MM.1S (cell line): ENCODE data around the gene LAD1.

Experiments used
- DNase-seq: peaks from one replicate; pipeline ENCODE4 v3.0.0-alpha.2; 2015
- H2AFZ ChIP-seq: fragments of 300-600 bp; sonication (generic); 2 replicates; pipeline ENCODE4 v1.6.0; 2016; ENCODE audit warnings: antibody characterized with exemption, low read length
- H3F3A ChIP-seq: fragments of 300-600 bp; sonication (generic); 2 replicates; pipeline ENCODE4 v1.6.1; 2016; ENCODE audit warnings: mild to moderate bottlenecking, antibody characterized with exemption, low read length, moderate library complexity, mixed read lengths; ENCODE audit not compliant: insufficient read depth
- H3K27ac ChIP-seq: fragments of 300-600 bp; sonication (generic); 2 replicates; pipeline ENCODE4 v1.5.1; 2016; ENCODE audit warnings: mild to moderate bottlenecking, low read length
- H3K27me3 ChIP-seq: fragments of 300-600 bp; sonication (generic); replicated peaks from 2 replicates; pipeline ENCODE4 v1.6.0; 2016; ENCODE audit warnings: low read length; ENCODE audit not compliant: insufficient read depth
- H3K36me3 ChIP-seq: fragments of 300-600 bp; sonication (generic); replicated peaks from 2 replicates; pipeline ENCODE4 v1.6.1; 2016; ENCODE audit warnings: mild to moderate bottlenecking, low read length, mixed read lengths; ENCODE audit not compliant: insufficient read depth
- H3K4me1 ChIP-seq: fragments of 300-600 bp; sonication (generic); 2 replicates; pipeline ENCODE4 v1.6.1; 2016; ENCODE audit warnings: low read length, mixed read lengths
- H3K4me2 ChIP-seq: fragments of 300-600 bp; sonication (generic); 2 replicates; pipeline ENCODE4 v1.6.0; 2016; ENCODE audit warnings: low read depth, low read length
- H3K4me3 ChIP-seq: fragments of 300-600 bp; sonication (generic); 2 replicates; pipeline ENCODE4 v1.5.1; 2016; ENCODE audit warnings: low read length, mixed read lengths
- H3K79me2 ChIP-seq: fragments of 300-600 bp; sonication (generic); 2 replicates; pipeline ENCODE4 v1.6.1; 2016; ENCODE audit warnings: mixed run types, low read length, mixed read lengths
- H3K9ac ChIP-seq: fragments of 300-600 bp; sonication (generic); 2 replicates; pipeline ENCODE4 v1.6.1; 2016; ENCODE audit warnings: low read length, mixed read lengths
- H3K9me2 ChIP-seq: fragments of 300-600 bp; sonication (generic); replicated peaks from 2 replicates; pipeline ENCODE4 v1.6.1; 2016; ENCODE audit warnings: mild to moderate bottlenecking, low read length, mixed read lengths; ENCODE audit not compliant: insufficient read depth
- H3K9me3 ChIP-seq: fragments of 300-600 bp; sonication (generic); replicated peaks from 2 replicates; pipeline ENCODE4 v1.6.1; 2016; ENCODE audit warnings: mild to moderate bottlenecking, low read length, mixed read lengths; ENCODE audit not compliant: insufficient read depth
- H4K20me1 ChIP-seq: fragments of 300-600 bp; sonication (generic); 2 replicates; pipeline ENCODE4 v1.6.1; 2016; ENCODE audit warnings: mild to moderate bottlenecking, low read length, moderate library complexity, mixed read lengths; ENCODE audit not compliant: insufficient read depth
- CTCF ChIP-seq: fragments of 300-600 bp; sonication (generic); IDR thresholded peaks from 2 replicates; pipeline ENCODE4 v1.5.1; 2016; ENCODE audit warnings: antibody characterized with exemption, low read length, mixed read lengths
- EZH2 ChIP-seq: fragments of 300-600 bp; sonication (generic); optimal IDR thresholded peaks from 2 replicates; pipeline ENCODE3; 2017; ENCODE audit warnings: low read depth, mild to moderate bottlenecking, antibody characterized with exemption, low read length, mixed read lengths
- EZH2phosphoT487 ChIP-seq: fragments of 300-600 bp; sonication (generic); IDR thresholded peaks from 2 replicates; pipeline ENCODE4 v1.6.1; 2018; ENCODE audit warnings: antibody characterized with exemption, low read length

Gene LAD1

GRCh38 chr1:201424146-201424545, 25.0 kb upstream of the LAD1 start:
- Histone ChIP-seq H3K9me3 (no peaks in the 10 kb centered on the region), H3F3A (no peaks in the 10 kb centered on the region), H3K79me2 (no peaks in the 10 kb centered on the region), H3K9me2 (no peaks in the 10 kb centered on the region), H3K4me3 (no peak overlapping the region), H4K20me1 (no peaks in the 10 kb centered on the region), H3K4me2 (no peak overlapping the region), H3K9ac (no peak overlapping the region), H3K27ac (no peak overlapping the region), H2AFZ (no peak overlapping the region), H3K36me3 (no peaks in the 10 kb centered on the region), H3K4me1 (no peaks in the 10 kb centered on the region), H3K27me3 (peaks cover 14% of the 10 kb centered on the region)
- TF ChIP-seq EZH2 (no peak), CTCF (no peak), EZH2phosphoT487 (no peak)
- DNase-seq: no peak

- no peaks in the 10 kb centered on the region for H4K20me1 ChIP-seq
- H3K4me3 ChIP-seq: no peak overlapping the region
- H3K36me3 ChIP-seq: no peaks in the 10 kb centered on the region
- H3K9me2 ChIP-seq: no peaks in the 10 kb centered on the region
- no peaks in the 10 kb centered on the region for H3K79me2 ChIP-seq
- no peak overlapping the region for H3K9ac ChIP-seq
- H2AFZ ChIP-seq: no peak overlapping the region
- H3K9me3 ChIP-seq: no peaks in the 10 kb centered on the region
- no peak for TF ChIP-seq EZH2phosphoT487
- no peak for TF ChIP-seq EZH2
- no peak for TF ChIP-seq CTCF
- no peak overlapping the region for H3K27ac ChIP-seq
- H3K4me2 ChIP-seq: no peak overlapping the region
- H3K4me1 ChIP-seq: no peaks in the 10 kb centered on the region
- no peaks in the 10 kb centered on the region for H3F3A ChIP-seq
- peaks cover 18% of the 10 kb centered on the region for H3K27me3 ChIP-seq
- DNase-seq: no peak
Observed at GRCh38 chr1:201423655-201424054, 24.5 kb upstream of the LAD1 start.

- Histone ChIP-seq H3K4me2 (no peak overlapping the region), H3F3A (no peaks in the 10 kb centered on the region), H3K27ac (no peak overlapping the region), H3K27me3 (peaks cover 18% of the 10 kb centered on the region), H3K79me2 (no peaks in the 10 kb centered on the region), H3K36me3 (no peaks in the 10 kb centered on the region), H3K9me3 (no peaks in the 10 kb centered on the region), H3K9me2 (no peaks in the 10 kb centered on the region), H2AFZ (no peak overlapping the region), H3K9ac (no peak overlapping the region), H3K4me1 (no peaks in the 10 kb centered on the region), H4K20me1 (no peaks in the 10 kb centered on the region), H3K4me3 (no peak overlapping the region)
- no peak for TF ChIP-seq EZH2
- no peak for DNase-seq
Observed at GRCh38 chr1:201422436-201423030, 23.4 kb upstream of the LAD1 start.

GRCh38 chr1:201422026-201422425, 22.9 kb upstream of the LAD1 start:
- H3K9ac ChIP-seq: no peak overlapping the region

More at GRCh38 chr1:201422026-201422425, 22.9 kb upstream of the LAD1 start:
- H3K4me1 ChIP-seq: no peaks in the 10 kb centered on the region
- H3K9me3 ChIP-seq: no peaks in the 10 kb centered on the region
- no peak for DNase-seq
- no peak overlapping the region for H3K27ac ChIP-seq
- no peaks in the 10 kb centered on the region for H3K79me2 ChIP-seq
- no peaks in the 10 kb centered on the region for H3F3A ChIP-seq
- H3K4me2 ChIP-seq: no peak overlapping the region
- no peak for TF ChIP-seq EZH2
- no peak for TF ChIP-seq CTCF
- no peak for TF ChIP-seq EZH2phosphoT487
- no peak overlapping the region for H2AFZ ChIP-seq
- no peaks in the 10 kb centered on the region for H4K20me1 ChIP-seq
- H3K27me3 ChIP-seq: peaks cover 22% of the 10 kb centered on the region
- no peak overlapping the region for H3K4me3 ChIP-seq
- H3K36me3 ChIP-seq: no peaks in the 10 kb centered on the region
- H3K9me2 ChIP-seq: no peaks in the 10 kb centered on the region
